ENCODE data around the gene MORN5.

The MORN5 gene

DNA sequence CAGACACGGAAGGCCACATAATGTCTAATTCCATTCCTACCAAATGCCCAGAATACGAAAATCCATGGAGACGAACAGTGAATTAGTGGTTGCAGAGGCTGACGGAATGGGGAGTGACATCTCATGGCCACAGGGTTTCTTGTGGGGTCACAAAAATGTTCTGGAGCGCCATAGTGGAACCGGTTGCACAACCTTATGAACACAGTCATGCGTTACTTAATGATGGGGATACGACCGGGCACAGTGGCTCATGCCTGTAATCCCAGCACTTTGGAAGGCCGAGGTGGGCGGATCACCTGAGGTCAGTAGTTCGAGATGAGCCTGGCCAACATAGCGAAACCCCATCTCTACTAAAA, 40.6 kb upstream of the MORN5 start:
- Histone ChIP-seq H3K36me3 (ENCODE audit: insufficient read depth, low read length) (no peaks in the 10 kb centered on the region), H3K27ac (ENCODE audit: low read depth, low read length) (no peak overlapping the region), H3K4me3 (ENCODE audit: low read depth in 1 of 2, low read length in 2 of 2) (no peak overlapping the region), H3K27me3 (ENCODE audit: control insufficient read depth in 1 of 2, insufficient read depth in 2 of 2, low read length in 2 of 2) (no peaks in the 10 kb centered on the region), H3K9ac (ENCODE audit: low read length) (no peak overlapping the region), H3K9me3 (ENCODE audit: low read length) (no peaks in the 10 kb centered on the region), H3K4me1 (ENCODE audit: insufficient read depth, low read length) (no peaks in the 10 kb centered on the region)

DNA sequence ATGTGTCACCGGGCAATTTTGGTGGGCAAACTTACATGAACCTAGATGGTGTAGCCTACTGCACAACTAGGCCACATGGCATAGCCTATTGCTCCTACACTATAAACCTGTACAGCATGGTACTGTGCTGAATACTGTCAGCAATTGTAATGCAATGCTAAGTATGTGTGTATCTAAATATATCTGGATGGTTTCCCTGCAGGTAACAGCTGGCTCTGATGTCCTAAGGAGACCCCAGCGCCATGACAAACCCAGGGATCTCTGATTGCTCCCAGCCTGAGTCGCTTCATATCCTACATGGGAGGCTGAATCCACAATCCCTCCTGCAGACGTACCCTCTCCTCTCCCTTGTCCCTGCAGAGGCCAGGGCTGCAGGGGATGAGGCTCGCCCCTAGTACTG, 40.0 kb upstream of the MORN5 start:
- H3K9me3 ChIP-seq (ENCODE audit: low read length): no peaks in the 10 kb centered on the region
- H3K4me1 ChIP-seq (ENCODE audit: insufficient read depth, low read length): no peaks in the 10 kb centered on the region
- H3K36me3 ChIP-seq (ENCODE audit: insufficient read depth, low read length): no peaks in the 10 kb centered on the region
- H3K27me3 ChIP-seq (ENCODE audit: control insufficient read depth in 1 of 2, insufficient read depth in 2 of 2, low read length in 2 of 2): no peaks in the 10 kb centered on the region
- no peak overlapping the region for H3K9ac ChIP-seq (ENCODE audit: low read length)
- no peak overlapping the region for H3K4me3 ChIP-seq (ENCODE audit: low read depth in 1 of 2, low read length in 2 of 2)
- no peak overlapping the region for H3K27ac ChIP-seq (ENCODE audit: low read depth, low read length)

DNA sequence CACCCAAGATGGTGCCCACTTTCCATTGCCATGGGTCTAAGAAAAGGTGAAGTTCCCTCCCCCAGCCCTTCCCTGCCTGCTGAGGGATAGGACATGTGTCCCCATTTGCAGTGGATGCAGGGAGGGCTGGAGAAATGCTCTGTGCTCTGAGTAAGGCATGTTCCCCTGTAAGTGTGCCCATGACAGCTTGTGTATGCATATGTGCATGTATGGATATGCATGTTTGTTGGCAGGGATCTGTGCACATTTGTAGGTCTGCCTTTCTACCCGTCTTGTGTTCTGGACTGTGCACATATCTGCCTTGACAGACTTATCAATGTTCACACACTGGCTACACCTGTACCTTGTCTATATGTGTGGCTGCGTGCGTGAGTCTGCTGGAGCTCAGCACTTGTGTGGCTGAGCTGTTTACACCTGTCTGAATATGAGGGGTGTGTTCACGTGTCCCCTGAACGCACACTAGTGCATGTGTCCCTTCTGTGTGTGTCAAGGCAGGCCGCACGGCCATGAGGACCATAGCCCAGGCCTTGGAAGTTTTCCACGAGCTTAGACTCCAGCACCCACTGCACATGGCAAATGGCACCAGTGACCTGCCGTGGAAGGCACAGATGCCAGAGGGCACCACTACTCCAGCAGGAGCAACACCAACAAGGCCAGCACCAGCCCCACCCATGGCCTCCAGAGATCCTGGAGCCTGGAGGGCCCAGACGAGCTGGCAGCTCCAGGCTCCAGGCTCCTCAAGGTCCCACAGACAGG, 39.2 kb upstream of the MORN5 start:
- Histone ChIP-seq H3K4me3 (ENCODE audit: low read depth in 1 of 2, low read length in 2 of 2) (no peak overlapping the region), H3K9me3 (ENCODE audit: low read length) (no peaks in the 10 kb centered on the region), H3K27me3 (ENCODE audit: control insufficient read depth in 1 of 2, insufficient read depth in 2 of 2, low read length in 2 of 2) (no peaks in the 10 kb centered on the region), H3K36me3 (ENCODE audit: insufficient read depth, low read length) (no peaks in the 10 kb centered on the region), H3K4me1 (ENCODE audit: insufficient read depth, low read length) (peaks cover 3% of the 10 kb centered on the region), H3K27ac (ENCODE audit: low read depth, low read length) (no peak overlapping the region), H3K9ac (ENCODE audit: low read length) (no peak overlapping the region)

DNA sequence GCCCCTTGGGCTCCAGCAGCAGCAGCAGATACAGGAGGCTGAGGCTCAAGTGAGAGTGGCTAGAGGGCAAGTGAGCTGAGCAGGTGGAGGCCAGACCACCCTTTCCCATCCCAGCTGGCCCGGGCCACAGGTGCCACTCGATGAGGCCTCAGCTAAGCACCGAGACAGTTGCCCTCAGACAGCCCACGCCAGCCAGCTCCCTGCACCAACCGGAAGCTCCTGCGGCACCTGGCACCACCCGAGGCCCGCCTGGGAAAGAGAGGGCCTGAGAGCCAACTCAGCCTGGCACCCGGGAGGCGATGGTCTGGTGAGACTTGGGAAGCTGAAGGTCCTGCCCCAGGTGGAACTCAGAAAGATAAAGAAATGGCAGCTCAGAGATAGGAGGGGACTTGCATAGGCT, 38.3 kb upstream of the MORN5 start:
- Histone ChIP-seq H3K4me1 (ENCODE audit: insufficient read depth, low read length) (peaks cover 12% of the 10 kb centered on the region), H3K27ac (ENCODE audit: low read depth, low read length) (no peak overlapping the region), H3K9me3 (ENCODE audit: low read length) (no peaks in the 10 kb centered on the region), H3K27me3 (ENCODE audit: control insufficient read depth in 1 of 2, insufficient read depth in 2 of 2, low read length in 2 of 2) (no peaks in the 10 kb centered on the region), H3K9ac (ENCODE audit: low read length) (no peak overlapping the region), H3K36me3 (ENCODE audit: insufficient read depth, low read length) (no peaks in the 10 kb centered on the region), H3K4me3 (ENCODE audit: low read depth in 1 of 2, low read length in 2 of 2) (no peak overlapping the region)

DNA sequence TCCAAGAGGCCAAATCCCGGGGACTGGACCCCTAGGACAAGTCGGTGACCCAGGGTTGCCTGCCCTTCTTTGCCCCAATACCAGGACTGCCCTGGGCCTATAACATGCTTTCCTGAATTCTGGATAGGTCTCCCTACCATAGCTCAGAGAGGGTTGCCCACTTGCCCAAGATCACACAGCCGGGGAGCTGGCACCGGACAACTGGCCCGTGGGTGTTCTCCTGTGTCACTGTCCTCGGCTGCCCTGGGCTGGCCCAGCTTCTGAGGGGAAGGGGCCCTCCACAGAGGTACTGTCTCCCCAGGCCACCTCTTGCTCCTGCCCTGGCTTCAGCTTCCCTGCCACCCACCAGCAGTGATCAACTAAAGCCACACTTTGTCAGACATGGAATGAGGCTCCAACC, 37.8 kb upstream of the MORN5 start:
- no peak overlapping the region for H3K9ac ChIP-seq (ENCODE audit: low read length)
- no peaks in the 10 kb centered on the region for H3K9me3 ChIP-seq (ENCODE audit: low read length)
- H3K27ac ChIP-seq (ENCODE audit: low read depth, low read length): no peak overlapping the region
- no peak overlapping the region for H3K4me3 ChIP-seq (ENCODE audit: low read depth in 1 of 2, low read length in 2 of 2)
- H3K36me3 ChIP-seq (ENCODE audit: insufficient read depth, low read length): no peaks in the 10 kb centered on the region
- H3K27me3 ChIP-seq (ENCODE audit: control insufficient read depth in 1 of 2, insufficient read depth in 2 of 2, low read length in 2 of 2): peaks cover 0 to 2% of the 10 kb centered on the region in 2 donors
- peaks cover 14% of the 10 kb centered on the region for H3K4me1 ChIP-seq (ENCODE audit: insufficient read depth, low read length)

DNA sequence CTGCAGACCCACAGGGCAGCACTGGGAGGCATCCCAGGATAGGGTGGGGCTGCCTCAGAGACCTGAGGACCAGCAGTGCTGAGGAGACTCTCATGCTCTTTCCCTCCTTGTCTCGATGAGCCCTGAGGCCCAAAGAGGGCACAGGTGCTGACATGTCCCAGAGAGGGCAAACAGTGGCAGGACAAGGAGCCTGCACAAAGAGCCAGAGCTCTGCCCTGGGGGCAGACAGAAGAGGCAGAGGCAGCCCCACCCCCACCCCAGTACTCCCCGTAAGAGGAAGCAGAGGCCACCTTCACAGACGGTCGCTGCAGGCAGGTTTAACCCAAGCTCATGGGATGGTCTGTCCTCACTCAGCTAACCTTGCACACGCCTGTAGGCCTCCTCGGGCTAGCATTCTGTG, 37.2 kb upstream of the MORN5 start:
- Histone ChIP-seq H3K36me3 (ENCODE audit: insufficient read depth, low read length) (no peaks in the 10 kb centered on the region), H3K9ac (ENCODE audit: low read length) (no peak overlapping the region), H3K27ac (ENCODE audit: low read depth, low read length) (no peak overlapping the region), H3K4me1 (ENCODE audit: insufficient read depth, low read length) (peaks cover 14% of the 10 kb centered on the region), H3K27me3 (ENCODE audit: control insufficient read depth in 1 of 2, insufficient read depth in 2 of 2, low read length in 2 of 2) (peaks cover 0 to 8% of the 10 kb centered on the region in 2 donors), H3K4me3 (ENCODE audit: low read depth in 1 of 2, low read length in 2 of 2) (no peak overlapping the region), H3K9me3 (ENCODE audit: low read length) (no peaks in the 10 kb centered on the region)

DNA sequence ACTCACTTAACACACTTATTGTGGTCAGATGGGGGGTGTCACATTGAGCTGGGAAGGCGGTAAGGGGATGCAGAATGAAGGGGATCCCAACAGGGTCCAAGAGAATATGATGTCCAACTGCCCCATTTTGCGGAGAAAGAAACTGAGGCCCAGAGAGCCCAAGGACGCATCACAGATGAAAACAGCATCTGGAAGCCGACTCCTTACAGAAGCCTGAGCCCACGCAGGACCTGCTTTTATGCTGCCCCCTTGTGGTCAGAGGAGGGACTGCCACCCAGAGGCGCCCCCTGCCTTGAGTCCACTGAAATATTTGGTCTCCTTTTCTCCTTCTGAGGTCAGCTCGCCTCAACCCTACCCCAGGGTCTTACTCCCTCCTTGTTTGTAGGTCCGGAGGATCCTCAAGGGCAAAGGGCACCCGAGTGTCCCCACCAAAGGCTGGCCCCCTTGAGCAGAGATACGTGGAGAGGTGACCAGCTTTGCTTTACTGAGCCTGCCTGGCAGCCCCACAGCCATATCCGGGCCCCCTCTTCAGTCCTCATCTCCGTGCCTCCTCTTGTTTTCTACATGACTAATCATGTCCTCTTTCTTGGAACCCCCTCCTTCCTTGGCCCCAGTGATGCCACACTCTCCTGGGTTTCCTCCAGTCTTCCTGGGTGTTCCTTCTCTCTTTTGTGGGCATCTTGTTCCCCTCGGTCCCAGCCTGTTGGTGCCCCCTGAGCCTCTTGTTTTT, 36.6 kb upstream of the MORN5 start:
- Histone ChIP-seq H3K27ac (ENCODE audit: low read depth, low read length) (no peak overlapping the region), H3K9ac (ENCODE audit: low read length) (no peak overlapping the region), H3K36me3 (ENCODE audit: insufficient read depth, low read length) (no peaks in the 10 kb centered on the region), H3K9me3 (ENCODE audit: low read length) (no peaks in the 10 kb centered on the region), H3K4me3 (ENCODE audit: low read depth in 1 of 2, low read length in 2 of 2) (no peak overlapping the region), H3K27me3 (ENCODE audit: control insufficient read depth in 1 of 2, insufficient read depth in 2 of 2, low read length in 2 of 2) (peaks cover 0 to 11% of the 10 kb centered on the region in 2 donors), H3K4me1 (ENCODE audit: insufficient read depth, low read length) (peaks cover 14% of the 10 kb centered on the region)

DNA sequence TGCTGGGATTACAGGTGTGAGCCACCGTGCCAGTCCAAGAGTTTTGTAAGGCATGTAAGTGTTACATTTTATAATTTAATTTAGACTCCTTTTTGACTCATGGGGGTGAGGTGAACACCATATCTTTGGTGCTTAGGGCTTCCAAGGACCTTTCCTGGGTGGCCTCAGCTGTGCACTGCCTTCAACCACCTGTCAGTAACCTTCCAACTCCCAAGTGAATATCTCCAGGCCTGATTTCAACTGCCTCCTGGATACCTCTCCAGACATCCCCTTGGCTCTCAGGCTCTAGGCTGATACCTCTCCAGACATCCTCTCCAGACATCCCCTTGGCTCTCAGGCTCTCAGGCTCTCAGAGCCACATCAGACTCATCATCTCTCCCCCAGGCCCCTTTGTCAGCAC, 35.7 kb upstream of the MORN5 start:
- peaks cover 14% of the 10 kb centered on the region for H3K4me1 ChIP-seq (ENCODE audit: insufficient read depth, low read length)
- H3K9ac ChIP-seq (ENCODE audit: low read length): no peak overlapping the region
- no peak overlapping the region for H3K27ac ChIP-seq (ENCODE audit: low read depth, low read length)
- no peaks in the 10 kb centered on the region for H3K36me3 ChIP-seq (ENCODE audit: insufficient read depth, low read length)
- H3K27me3 ChIP-seq (ENCODE audit: control insufficient read depth in 1 of 2, insufficient read depth in 2 of 2, low read length in 2 of 2): peaks cover 0 to 11% of the 10 kb centered on the region in 2 donors
- no peak overlapping the region for H3K4me3 ChIP-seq (ENCODE audit: low read depth in 1 of 2, low read length in 2 of 2)
- no peaks in the 10 kb centered on the region for H3K9me3 ChIP-seq (ENCODE audit: low read length)

DNA sequence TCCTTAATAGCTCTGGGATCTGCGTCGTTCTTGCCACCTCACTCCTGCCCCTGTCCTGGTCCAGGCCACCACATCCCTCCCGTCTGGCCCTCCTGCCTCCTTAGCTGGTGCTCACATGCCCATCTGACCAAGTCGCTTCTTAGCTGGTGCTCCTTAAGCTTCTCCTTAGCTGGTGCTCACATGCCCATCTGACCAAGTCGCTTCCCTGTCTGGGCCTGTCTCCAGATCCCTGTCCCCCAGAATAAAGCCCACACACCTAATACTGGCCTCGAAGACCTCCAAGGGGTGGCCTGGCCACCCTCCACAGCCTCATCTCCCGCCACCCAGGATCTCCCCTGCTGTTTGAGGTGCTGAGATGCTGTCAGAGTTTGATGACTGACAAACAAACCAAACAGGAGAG, 35.2 kb upstream of the MORN5 start:
- no peak overlapping the region for H3K9ac ChIP-seq (ENCODE audit: low read length)
- H3K9me3 ChIP-seq (ENCODE audit: low read length): no peaks in the 10 kb centered on the region
- H3K27ac ChIP-seq (ENCODE audit: low read depth, low read length): no peak overlapping the region
- peaks cover 14% of the 10 kb centered on the region for H3K4me1 ChIP-seq (ENCODE audit: insufficient read depth, low read length)
- H3K27me3 ChIP-seq (ENCODE audit: control insufficient read depth in 1 of 2, insufficient read depth in 2 of 2, low read length in 2 of 2): peaks cover 0 to 11% of the 10 kb centered on the region in 2 donors
- H3K36me3 ChIP-seq (ENCODE audit: insufficient read depth, low read length): no peaks in the 10 kb centered on the region
- H3K4me3 ChIP-seq (ENCODE audit: low read depth in 1 of 2, low read length in 2 of 2): no peak overlapping the region

DNA sequence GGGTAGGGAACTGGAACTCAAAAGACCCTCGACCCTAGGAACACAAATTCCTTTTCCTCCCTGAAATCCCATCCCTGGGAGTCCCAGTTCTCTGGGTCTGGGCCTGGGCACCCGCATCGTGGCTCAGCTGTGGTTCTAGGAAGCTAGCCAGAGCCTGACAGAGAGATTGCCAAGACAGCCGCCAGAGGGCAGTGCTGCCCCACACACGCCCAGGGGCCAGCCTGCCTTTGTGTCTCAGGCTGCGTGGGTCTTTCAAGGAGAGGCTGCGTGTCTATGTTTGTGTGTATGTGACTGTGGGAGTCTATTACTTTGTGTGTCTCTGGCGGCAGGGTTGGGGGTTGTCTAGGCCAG, 34.6 kb upstream of the MORN5 start:
- Histone ChIP-seq H3K27me3 (ENCODE audit: control insufficient read depth in 1 of 2, insufficient read depth in 2 of 2, low read length in 2 of 2) (peaks cover 0 to 11% of the 10 kb centered on the region in 2 donors), H3K4me1 (ENCODE audit: insufficient read depth, low read length) (peaks cover 14% of the 10 kb centered on the region), H3K4me3 (ENCODE audit: low read depth in 1 of 2, low read length in 2 of 2) (no peak overlapping the region), H3K36me3 (ENCODE audit: insufficient read depth, low read length) (no peaks in the 10 kb centered on the region), H3K9me3 (ENCODE audit: low read length) (no peaks in the 10 kb centered on the region), H3K27ac (ENCODE audit: low read depth, low read length) (no peak overlapping the region), H3K9ac (ENCODE audit: low read length) (no peak overlapping the region)

DNA sequence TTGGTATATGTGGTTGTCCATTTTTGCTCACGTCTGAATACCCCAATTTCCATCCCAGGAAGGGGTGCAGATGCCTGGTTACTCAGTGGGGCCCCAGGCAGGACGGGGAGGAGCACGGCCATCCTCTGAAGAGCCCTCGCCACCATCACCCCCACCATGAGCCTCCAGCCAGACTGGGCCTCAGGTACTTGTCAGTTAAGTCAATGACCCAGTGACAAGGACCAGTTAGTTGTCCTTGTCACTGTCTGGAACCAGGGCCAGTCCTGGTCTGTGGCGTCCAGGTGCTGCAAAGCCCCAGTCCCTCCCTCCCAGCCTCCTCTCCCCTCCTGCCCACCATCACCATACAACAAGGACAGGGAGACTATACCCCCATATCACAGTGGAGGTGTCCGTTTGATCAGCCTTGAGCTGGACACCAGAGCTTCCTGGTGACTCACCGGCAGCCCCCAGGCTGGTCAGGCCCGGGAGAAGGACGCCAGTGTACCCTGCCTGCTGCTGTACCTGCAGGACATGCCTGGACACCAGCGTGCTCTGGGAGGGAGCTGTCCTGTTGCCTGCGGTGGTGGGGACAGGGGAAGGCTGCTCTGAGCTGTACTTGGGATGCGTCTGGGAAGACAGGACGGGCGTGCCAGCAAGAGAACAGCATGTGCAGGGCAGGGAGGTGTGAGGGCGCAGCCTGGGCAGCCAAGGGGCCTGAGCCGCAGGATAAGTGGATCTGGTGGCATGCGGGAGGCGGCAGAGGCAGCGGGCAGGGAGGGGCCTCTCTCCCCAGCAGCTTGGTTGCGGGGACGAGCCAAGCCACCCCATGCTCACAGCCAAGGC, 34.0 kb upstream of the MORN5 start:
- Histone ChIP-seq H3K27me3 (ENCODE audit: control insufficient read depth in 1 of 2, insufficient read depth in 2 of 2, low read length in 2 of 2) (peaks cover 0 to 11% of the 10 kb centered on the region in 2 donors), H3K27ac (ENCODE audit: low read depth, low read length) (no peak overlapping the region), H3K36me3 (ENCODE audit: insufficient read depth, low read length) (no peaks in the 10 kb centered on the region), H3K4me1 (ENCODE audit: insufficient read depth, low read length) (peaks cover 14% of the 10 kb centered on the region), H3K4me3 (ENCODE audit: low read depth in 1 of 2, low read length in 2 of 2) (peak overlapping the region in 1 of 2 donors; percentile 63), H3K9ac (ENCODE audit: low read length) (no peak overlapping the region), H3K9me3 (ENCODE audit: low read length) (no peaks in the 10 kb centered on the region)

All from muscle layer of colon (tissue), 2 donors.